Measurements from ENCODE around the gene SPATS2L. TPM values are rescaled to one million over a fixed set of nuclear protein-coding genes. Genes with fewer than 3 reads are reported as not detected.

SPATS2L gene
- total and polyA plus RNA-seq, 2 of the 13 experiments (the other 11 are each of a cell fraction or from before 2014, with no cell fraction given), result 154 to 212 TPM

GRCh38 chr2:200515155-200515554 is 208.7 kb downstream of the SPATS2L start (continued):
- no peak for TF ChIP-seq ZBTB46 (CRISPR knock-in tag; IDR thresholded peaks at IDR 0.05; ENCODE audit: borderline replicate concordance)
- no peak for TF ChIP-seq ZNF639 (CRISPR knock-in tag; conservative IDR thresholded peaks at IDR 0.05)
- TF ChIP-seq ZNF704 (CRISPR knock-in tag; IDR thresholded peaks at IDR 0.05; ENCODE audit: borderline replicate concordance), result no peak
- TF ChIP-seq NCOA5 (CRISPR knock-in tag; IDR thresholded peaks at IDR 0.05), result no peak
- TF ChIP-seq SIX1 (CRISPR knock-in tag; IDR thresholded peaks at IDR 0.05; ENCODE audit: borderline replicate concordance), result no peak
- TF ChIP-seq LBX2 (CRISPR knock-in tag; IDR thresholded peaks at IDR 0.05; ENCODE audit: borderline replicate concordance), result no peak
- TF ChIP-seq RNF219 (CRISPR knock-in tag; IDR thresholded peaks at IDR 0.05), result no peak
- no peak for TF ChIP-seq U2AF2 (IDR thresholded peaks at IDR 0.05; ENCODE audit: low read depth, low read length)
- no peak for TF ChIP-seq ZNF709 (CRISPR knock-in tag; IDR thresholded peaks at IDR 0.05)
- no peak for TF ChIP-seq MTF2 (CRISPR knock-in tag; IDR thresholded peaks at IDR 0.05; ENCODE audit: borderline replicate concordance)
- no peak for TF ChIP-seq HCFC1 (IDR thresholded peaks at IDR 0.05; ENCODE audit: low read depth, low read length)
- no peak for TF ChIP-seq ZNF383 (CRISPR knock-in tag; IDR thresholded peaks at IDR 0.05; ENCODE audit: borderline replicate concordance)
